NCI-H345 treated with DMSO at 0.1 percent for 48 hours (cell line): Measurements from ENCODE around the gene LPCAT4.

Source experiments
- DNase-seq: peaks from one replicate; lab custom pipeline; 2025; ENCODE audit not compliant: unreplicated experiment; lab: John Stamatoyannopoulos, UW

The LPCAT4 gene

DNA sequence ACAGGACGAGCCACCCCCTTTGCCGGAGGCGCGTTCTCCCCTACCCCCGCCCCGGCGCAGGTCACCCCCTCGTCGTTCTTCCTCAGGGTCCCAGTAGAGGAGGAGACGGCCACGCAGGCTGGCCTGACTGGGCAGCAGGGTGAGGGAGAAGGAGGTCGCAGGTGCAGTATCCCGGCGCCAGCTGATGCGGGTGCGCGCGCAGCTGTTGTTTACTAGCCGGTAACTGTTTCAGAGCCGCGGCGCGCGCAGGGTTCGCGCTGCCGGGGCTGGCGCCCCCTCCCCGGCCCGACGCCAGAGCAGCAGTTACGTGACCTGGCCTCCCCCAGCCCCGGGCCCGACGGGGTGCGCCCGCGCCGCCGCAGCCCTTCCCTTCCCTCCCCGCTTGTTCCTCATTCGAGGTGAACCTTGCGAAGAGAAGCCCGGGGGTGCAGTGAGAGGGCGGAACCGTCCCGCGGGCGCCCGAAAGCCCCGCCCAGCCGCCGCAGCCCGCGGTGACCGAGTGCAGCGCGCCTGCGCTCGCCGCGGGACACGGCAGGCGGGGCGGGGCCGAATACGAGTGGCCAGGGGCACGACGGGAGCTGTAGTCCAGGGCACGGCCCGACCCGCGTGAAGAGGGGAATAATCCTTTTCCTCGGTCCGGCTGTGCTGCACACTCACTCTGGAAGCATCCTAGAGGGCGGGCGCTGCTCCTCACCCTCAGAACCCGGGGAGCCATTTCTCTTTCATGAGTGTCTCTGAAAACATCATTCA, 29.3 kb downstream of the LPCAT4 start, which contains the start of gene SLC12A6:
SLC12A6 (minus strand) TSS at position 225 of the 750 bp plus-strand sequence. CDS start 1,101 bp downstream, outside the sequence.
- DNase-seq: peak; percentile 73

DNA sequence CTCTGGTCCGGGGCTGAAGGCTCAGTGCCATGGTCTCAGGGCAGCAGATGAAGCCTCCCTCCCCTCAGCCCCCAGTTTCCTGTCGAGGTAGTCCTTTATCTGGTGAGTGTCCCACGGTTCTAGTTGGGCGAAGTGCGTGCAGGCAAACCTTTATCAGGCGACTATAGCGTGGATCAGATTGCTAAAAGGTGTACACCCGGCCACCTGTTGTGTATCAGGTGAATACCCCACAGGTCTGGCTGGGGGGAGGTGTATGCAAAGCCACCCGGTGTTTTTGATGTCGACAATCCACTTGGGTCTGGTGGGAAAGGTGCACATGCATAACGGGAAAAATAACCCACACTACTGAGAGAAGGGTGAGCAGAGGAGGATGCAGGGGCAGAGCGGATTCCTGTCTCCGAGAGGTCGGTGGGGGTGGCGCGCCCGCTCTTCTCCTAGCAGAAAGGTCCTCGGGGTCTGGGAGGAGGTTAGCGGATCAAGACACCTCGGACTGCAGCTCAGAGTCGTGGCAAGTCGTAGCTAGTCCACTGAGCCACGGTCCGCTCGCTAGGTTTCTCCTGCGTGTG, 29.9 kb downstream of the LPCAT4 start:
- DNase-seq: no peak

DNA sequence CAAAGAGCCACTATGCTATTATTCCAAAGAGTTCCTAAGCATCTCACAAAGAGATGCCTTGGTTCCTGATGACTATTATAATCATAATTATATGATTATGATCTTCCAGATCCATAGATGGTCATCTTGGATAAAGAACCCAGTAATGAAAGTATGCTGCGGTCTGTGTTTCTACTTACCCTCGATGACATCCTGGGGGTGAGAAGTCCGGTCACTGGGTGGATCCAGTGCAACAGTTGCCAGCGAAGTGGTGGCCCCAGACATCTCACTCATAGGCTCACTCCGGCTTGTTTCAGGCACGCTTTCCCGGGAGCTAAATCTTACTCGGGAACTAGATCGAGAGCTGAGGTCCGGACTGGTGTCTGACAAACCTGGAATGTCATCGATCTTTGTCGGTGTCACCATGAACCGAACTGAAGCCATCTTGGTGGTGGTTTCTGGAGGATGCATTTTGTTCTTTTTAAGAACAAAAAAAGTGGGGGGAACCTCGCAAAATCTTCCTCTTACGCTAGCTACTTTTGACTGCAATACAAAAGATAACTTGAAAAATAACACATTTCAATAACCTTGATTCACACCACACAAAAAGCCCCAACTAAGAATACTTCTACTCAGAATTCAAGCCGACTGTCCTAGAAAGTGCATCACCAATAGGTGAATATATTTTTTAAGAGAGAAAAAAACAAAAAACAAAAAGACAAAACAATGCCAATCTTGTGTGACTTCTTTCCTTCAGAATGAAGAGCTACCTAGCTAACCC, 30.6 kb downstream of the LPCAT4 start:
- DNase-seq: no peak

DNA sequence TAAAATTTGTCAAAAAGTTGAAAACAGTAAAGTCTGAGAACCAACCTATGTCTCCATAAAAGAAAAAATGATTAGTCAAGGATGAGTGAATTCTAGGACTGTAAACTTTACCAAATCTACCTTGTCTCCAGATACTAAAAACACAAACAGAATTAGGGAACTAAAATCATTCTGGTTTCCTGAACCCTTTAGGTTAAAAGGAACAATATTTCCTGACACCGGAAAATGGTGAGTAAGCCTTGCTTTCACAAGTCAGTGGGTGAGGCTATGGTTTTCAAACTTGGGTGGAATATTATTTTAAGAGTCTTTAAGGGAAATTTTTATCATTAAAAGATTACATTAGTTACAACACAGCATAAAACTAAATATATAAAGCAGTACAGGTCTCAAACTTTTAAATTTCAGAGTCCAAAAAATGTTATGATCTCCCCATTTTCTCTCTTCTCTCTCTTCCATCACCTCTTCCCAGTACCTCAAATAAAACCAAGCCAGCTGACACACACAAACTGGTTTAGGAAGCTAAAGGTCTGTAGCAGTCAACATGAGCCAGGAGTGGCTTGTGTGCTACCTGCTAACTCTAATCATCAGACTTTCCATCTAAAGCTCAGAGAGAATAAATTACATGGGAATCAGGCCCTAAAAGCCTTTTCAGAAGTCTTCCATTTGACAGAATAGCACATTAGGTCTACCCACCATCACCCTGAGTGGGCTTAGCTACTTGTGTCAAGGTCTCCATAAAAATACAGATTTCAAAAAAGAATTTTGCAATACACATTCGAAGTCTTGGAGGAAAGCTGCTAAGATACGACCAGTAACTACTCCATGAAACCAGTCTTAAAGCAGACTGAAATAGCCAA, 31.6 kb downstream of the LPCAT4 start:
- DNase-seq: no peak

DNA sequence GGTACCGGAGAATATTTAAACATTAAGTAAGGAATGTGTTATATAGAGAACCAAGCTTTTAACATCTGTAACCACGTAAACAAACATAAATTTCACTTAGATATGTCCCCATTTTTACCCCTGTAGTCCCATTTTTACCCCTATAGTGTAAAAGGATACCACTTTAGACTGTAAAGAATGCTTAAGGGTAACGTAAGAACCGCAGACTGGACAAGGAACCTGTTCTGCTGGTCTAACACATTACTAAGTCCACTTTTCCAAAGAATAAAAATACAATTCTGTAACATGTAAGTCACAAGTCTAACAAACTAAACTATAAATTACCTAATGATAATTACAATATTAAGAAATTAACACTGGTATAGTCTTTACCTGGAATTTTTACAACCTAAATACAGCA, 32.3 kb downstream of the LPCAT4 start:
- DNase-seq: no peak

DNA sequence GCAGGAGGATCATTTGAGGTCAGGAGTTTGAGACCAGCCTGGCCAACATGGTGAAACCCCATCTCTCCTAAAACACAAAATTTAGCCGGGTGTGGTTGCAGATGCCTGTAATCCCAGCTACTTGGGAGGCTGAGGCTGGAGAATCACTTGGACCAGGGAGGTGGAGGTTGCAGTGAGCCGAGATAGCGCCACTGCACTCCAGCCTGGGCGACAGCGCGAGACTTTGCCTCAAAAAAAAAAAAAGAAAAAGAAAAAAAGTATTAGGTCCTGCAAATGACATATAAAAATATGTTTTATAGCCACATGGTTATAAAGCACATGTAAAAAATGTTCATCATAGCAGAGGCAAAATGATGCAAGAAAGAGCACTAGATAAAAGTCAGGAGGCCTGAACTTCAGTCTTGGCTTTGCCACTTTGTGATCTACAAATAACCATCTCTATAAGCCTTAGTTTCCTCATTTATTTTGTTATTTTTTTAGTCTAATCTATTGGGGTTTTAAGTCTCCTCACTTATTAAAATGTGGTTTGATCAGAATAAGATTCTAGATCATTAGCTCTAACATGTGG, 34.4 kb downstream of the LPCAT4 start:
- DNase-seq: no peak

DNA sequence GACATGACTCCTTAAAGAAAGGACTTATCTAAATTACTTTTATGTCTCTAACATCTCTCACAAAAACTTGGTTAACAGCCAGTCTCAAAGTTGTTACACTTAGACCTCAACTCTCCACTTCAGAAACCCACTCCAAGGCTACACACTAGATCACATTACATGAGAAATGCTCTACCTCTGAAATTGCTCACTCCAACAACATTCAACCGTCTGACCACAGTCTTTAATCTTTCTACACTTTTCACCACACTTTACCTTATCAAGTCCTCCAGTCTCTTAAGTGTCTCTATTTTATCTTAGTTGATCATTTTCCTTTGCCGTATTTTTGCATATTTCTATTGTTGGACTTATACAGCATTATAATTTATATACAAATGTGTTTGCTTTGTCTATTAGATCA, 35.2 kb downstream of the LPCAT4 start:
- DNase-seq: no peak

DNA sequence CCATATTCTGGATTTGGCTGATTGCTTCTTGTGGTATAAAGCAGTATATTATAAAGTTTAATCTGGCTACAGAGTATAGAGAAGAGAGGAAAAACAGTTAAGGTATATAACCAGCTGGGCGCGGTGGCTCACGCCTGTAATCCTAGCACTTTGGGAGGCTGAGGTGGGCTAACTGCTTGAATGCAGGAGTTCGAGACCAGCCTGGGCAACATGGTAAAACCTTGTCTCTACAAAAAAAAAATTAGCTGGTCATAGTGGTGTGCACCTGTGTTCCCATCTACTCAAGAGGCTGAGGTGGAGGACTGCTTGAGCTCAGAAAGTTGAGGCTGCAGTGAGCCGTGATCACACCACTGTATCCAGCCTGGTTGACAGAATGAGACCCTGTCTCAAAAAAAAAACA, 36.7 kb downstream of the LPCAT4 start:
- DNase-seq: no peak

DNA sequence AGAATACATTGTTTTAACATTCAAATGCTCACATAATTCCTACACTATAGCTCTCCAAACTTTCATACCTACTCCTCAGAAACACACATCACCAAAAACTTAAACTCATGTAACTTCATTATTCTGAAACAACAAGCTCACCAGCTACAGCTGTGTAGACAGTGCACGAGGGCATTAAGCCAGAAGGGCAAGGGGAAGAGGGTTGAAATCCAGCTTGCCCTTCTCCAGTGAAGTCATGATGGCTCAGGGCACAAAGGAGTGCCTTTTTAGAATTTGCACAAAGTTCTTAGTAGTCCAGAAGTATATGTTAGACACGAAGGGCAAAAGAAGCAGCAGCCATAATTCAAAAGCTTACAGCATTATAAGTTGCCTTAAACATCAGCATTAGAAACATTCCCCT, 38.0 kb downstream of the LPCAT4 start:
- DNase-seq: no peak

DNA sequence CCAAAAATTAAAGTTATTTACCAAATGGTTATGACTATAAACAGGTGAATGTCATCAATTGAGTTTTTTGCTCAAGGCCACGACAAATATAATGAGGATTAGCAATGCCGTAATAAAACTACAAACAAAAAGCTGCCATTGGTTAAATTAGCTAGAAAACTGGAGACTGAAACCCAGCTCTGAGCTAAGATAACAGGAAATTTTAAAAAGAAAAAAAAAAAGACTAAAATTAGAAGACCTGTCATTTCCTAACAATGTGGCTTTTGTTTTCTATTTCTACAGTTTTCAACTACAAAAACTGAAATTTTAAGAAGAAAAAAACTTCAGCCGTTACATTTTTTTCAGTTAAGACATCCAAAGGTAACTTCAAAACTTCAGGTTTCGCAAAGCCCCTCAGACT, 39.1 kb downstream of the LPCAT4 start:
- DNase-seq: no peak

DNA sequence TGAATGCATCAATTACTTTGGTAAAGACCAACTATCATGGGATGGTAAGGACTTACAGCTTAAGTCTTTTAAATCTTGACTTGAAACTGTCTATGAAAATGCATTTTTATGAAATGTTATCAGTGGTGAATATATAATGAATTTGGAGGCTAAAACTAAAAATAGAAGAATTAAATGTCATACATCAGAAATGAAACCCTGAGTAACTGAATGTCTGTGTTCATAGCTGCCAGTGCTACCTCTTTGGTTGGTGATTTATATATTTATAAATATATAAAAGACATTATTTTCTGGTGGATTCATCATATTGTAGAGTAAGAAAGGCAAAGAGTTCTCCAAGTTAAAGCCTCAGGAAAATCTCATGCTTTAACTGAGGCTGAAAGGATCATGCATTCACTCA, 41.6 kb downstream of the LPCAT4 start:
- no peak for DNase-seq

DNA sequence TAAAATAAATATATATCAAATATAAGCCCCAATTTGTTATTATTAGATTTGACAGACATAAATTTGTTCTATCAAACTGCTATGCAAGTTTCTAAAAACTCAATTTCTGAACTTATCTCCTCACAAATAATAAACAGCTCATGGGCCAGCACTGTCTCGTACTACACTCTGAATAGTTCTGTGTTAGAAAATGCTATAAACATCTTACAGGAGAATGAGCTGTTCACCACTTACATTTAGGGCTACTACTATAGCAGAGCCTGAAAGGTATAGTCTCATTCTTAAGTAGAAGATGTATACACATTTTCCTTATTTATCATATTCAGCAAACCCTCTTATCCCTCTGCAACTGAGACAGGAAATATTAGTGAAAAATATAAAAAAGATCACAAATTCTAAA, 42.1 kb downstream of the LPCAT4 start:
- DNase-seq: no peak

DNA sequence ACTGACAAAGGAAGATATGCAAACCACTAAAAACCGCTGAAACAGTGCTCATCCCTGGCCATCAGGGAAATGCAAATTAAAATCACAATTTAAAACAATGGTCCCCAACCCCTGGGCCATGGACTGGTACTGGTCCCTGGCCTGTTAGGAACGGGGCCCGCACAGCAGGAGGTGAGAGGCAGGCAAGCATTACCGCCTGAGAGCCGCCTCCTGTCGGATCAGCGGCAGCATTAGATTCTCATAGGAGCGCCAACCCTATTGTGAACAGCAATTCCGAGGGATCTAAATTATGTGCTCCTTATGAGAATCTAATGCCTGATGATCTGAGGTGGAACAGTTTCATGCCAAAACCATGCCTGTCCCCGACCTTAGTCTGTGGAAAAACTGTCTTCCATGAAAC, 43.8 kb downstream of the LPCAT4 start:
- DNase-seq: no peak

DNA sequence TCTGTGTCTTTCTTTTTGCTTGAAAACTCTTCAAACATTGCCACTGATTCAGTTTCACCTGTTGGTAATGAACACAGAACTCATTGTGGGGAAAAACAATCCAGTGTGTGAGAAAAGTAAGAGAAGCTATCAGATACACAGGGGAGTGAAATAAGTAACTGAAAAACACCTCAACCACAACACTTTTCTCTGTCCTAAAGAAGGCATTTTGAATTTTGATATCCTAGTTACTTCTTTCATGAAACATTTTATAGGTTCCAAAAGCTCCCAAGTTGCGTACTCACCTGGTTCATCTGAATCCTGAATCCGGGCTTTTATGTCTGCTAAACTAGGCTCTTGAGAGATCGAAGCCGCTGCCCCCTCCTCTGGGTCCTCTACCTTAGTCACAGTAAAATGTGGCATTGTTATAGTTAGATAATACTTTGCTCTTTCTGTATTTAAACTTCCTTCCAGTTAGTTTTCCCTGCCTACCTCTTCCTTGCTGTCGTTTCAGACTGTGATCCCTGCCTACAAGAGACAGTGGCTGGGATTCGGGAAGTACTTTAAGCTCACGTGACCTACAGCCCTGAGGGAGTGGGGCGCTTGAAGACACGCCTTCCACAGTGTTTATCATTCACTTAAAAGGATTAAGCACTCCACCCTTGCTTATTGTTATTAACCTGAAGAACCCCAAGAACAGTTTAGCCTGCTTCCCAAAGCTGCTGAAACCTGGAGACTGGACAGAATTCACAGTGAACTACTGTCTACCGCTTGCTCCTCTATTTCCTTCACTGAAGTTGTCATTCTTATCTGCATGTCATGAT, 48.5 kb downstream of the LPCAT4 start:
- DNase-seq: peak; percentile 22

DNA sequence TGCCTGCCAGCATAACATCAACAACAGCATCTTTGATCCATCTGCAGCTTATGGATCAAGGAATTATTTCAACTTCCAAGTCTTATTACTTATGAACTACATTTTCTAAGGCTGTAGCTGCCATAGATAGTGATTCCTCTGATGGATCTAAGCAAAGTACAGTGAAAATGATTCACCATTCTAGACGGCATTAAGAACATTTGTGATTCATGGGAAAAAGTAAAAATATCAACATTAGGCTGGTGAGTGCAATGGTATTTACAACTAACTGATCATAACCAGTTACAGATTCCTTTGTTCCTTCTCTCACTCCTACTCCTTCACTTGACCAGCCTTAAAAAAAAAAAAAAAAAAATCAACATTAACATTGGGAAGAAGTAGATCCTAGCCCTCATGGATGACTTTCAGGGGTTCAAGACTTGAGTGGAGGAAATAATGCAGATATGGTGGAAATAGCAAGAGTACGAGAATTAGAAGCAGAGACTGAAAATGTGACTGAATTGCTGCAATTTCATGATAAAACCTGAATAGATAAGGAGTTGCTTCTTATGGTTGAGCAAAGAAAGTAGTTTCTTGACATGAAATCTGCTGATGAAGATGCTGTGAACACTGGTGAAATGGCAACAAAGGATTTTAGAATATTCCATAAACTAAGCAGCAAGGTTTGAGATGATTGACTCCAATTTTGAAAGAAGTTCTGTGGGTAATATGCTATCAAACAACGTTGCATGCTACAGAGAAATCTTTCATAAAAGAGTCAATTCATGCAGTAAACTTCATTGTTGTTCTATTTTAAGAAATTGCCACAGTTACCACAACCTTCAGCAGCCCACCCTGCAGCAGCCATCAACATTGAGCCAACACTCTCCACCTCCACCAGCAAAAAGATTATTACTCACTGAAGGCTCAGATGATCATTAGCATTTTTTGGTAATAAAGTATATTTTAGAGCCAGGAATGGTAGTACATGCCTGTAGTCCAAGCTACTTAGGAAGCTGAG, 52.2 kb downstream of the LPCAT4 start:
- DNase-seq: no peak

DNA sequence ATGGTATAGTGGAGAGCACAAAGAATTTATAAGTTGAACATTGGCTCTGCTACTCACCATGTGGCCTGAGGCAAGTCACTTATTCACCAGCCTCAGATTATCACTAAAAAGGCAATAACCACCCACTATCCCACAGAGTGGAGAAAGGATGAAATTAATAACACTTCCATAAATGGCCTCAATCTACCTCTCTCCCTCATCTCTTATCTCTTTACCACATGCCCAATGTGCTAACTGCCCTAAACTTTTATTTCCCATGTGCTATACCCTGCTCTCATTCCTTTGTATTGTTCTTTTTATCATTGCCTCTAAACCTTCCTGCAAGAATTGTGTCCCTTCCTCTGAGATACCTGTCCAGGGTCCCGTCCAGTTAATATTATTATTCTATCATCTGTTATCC, 55.4 kb downstream of the LPCAT4 start:
- DNase-seq: no peak
